HEK293T (cell line): ENCODE data around the gene MFAP3.

Experiments used
- ARNT ChIP-seq: fragments of 450-650 bp; IDR thresholded peaks from 2 replicates; pipeline ENCODE4 v1.6.1; 2017; ENCODE audit warnings: mild to moderate bottlenecking
- BHLHE40 ChIP-seq: fragments of 450-650 bp; IDR thresholded peaks from 2 replicates; pipeline ENCODE4 v1.6.1; 2016; ENCODE audit warnings: mild to moderate bottlenecking, moderate library complexity, borderline replicate concordance
- ELF4 ChIP-seq: fragments of 450-650 bp; IDR thresholded peaks from 2 replicates; pipeline ENCODE4 v1.6.1; 2017; ENCODE audit warnings: antibody characterized with exemption
- FOXA1 ChIP-seq: fragments of 450-650 bp; IDR thresholded peaks from 2 replicates; pipeline ENCODE4 v1.6.1; 2016; ENCODE audit warnings: mild to moderate bottlenecking
- FOXK2 ChIP-seq: fragments of 450-650 bp; IDR thresholded peaks from 2 replicates; pipeline ENCODE4 v1.6.1; 2016; ENCODE audit warnings: mild to moderate bottlenecking
- FOXM1 ChIP-seq: fragments of 450-650 bp; IDR thresholded peaks from 2 replicates; pipeline ENCODE4 v1.6.1; 2017; ENCODE audit warnings: mild to moderate bottlenecking, borderline replicate concordance
- HDGF ChIP-seq: fragments of 450-650 bp; IDR thresholded peaks from 2 replicates; pipeline ENCODE4 v1.6.1; 2017; ENCODE audit warnings: antibody characterized with exemption, borderline replicate concordance
- NFRKB ChIP-seq: fragments of 450-650 bp; IDR thresholded peaks from 2 replicates; pipeline ENCODE4 v1.6.1; 2016; ENCODE audit warnings: mild to moderate bottlenecking, moderate library complexity
- PKNOX1 ChIP-seq: fragments of 450-650 bp; IDR thresholded peaks from 2 replicates; pipeline ENCODE4 v1.6.1; 2016
- SP1 ChIP-seq: fragments of 450-650 bp; IDR thresholded peaks from 2 replicates; pipeline ENCODE4 v1.6.1; 2017
- ZNF384 ChIP-seq: fragments of 450-650 bp; IDR thresholded peaks from 2 replicates; pipeline ENCODE4 v1.6.1; 2016

- TF ChIP-seq FOXM1 (no peak), SP1 (no peak), ARNT (no peak), ZNF384 (no peak), HDGF (no peak), NFRKB (no peak), FOXA1 (no peak), FOXK2 (no peak), BHLHE40 (no peak), PKNOX1 (no peak), ELF4 (no peak)
Observed at GRCh38 chr5:153999995-154000394, 38.8 kb upstream of the MFAP3 start.
